ENCODE measurements around the gene TMCC3.

DNA sequence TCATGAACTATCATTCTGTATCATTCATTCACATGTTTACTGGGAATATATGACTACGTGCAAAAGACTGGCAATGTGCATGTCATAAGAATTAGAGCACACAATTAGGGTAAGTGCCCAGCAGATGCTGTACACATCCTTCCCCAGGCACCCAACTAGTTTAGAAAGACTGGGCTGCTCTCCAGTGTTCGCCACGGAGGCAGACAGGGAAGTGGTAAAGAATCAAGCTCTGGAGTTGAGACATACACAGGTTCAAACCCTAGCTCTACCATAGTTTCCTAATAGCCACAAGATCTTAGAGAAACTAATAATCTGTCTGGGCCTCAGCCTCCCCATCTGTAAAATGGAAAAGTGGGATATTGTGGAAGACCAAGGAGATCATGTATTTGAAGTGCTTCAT lies 6.8 kb downstream of the TMCC3 start:
- TF ChIP-seq, protein P1, sequence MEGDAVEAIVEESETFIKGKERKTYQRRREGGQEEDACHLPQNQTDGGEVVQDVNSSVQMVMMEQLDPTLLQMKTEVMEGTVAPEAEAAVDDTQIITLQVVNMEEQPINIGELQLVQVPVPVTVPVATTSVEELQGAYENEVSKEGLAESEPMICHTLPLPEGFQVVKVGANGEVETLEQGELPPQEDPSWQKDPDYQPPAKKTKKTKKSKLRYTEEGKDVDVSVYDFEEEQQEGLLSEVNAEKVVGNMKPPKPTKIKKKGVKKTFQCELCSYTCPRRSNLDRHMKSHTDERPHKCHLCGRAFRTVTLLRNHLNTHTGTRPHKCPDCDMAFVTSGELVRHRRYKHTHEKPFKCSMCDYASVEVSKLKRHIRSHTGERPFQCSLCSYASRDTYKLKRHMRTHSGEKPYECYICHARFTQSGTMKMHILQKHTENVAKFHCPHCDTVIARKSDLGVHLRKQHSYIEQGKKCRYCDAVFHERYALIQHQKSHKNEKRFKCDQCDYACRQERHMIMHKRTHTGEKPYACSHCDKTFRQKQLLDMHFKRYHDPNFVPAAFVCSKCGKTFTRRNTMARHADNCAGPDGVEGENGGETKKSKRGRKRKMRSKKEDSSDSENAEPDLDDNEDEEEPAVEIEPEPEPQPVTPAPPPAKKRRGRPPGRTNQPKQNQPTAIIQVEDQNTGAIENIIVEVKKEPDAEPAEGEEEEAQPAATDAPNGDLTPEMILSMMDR (IDR thresholded peaks at IDR 0.05), result no peak
- TF ChIP-seq POLR2AphosphoS5 (IDR thresholded peaks at IDR 0.05; ENCODE audit: insufficient read depth in 1 of 2, low read depth in 1 of 2) (no peak), POLR2A (IDR thresholded peaks at IDR 0.05) (no peak)

Measured in vagina (tissue), 2 donors.